Measurements from ENCODE around the gene ATCAY. TPM values are rescaled to one million over a fixed set of nuclear protein-coding genes. Genes with fewer than 3 reads are reported as not detected.
"Not testable (repeated sequence)": the region's sequence is repeated elsewhere in the genome, so short reads cannot be mapped to it uniquely, and the experiment has no call there.

Gene ATCAY
- total and polyA plus RNA-seq, 5 donors from 2014 or later = not detected

DNA sequence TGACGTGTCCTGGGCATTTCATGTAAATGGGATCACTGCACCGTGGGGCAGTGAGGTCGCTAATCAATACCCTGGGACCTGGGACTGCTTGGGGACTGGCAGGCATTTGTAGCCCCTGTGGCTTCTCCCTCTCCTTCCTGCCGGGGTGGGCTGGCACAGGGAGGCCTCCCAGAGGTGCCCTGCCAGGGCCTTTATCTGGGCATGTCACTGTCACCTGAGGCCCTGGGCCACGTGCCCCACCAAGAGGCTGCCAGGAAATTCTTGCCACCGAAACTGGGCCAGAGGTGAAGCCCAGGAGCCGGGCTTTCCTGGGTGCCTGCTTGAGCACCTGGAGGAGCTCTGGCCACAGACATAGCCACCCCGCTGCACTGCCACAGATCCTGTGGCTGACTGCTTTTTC is 50.6 kb downstream of the ATCAY start:
- H3K36me3 ChIP-seq (ENCODE audit: control insufficient read depth, insufficient read depth, low read length) = no peaks in the 10 kb centered on the region
- H3K9me3 ChIP-seq (ENCODE audit: control insufficient read depth in 2 of 2, low read length in 2 of 2) = no peaks in the 10 kb centered on the region
- no peak overlapping the region for H3K4me3 ChIP-seq (ENCODE audit: low read depth, low read length)
- H3K4me1 ChIP-seq (ENCODE audit: control insufficient read depth, insufficient read depth, low read length, poor library complexity, severe bottlenecking) = no peaks in the 10 kb centered on the region
- H3K27me3 ChIP-seq (ENCODE audit: control insufficient read depth, insufficient read depth, low read length) = peaks cover 2% of the 10 kb centered on the region
- Mint-ChIP-seq H3K36me3 (no peaks in the 10 kb centered on the region), H3K27me3 (peaks cover 30% of the 10 kb centered on the region), H3K9me3 (peaks cover 0 to 5% (median 0%) of the 10 kb centered on the region in 7 donors), H3K4me1 (no peaks in the 10 kb centered on the region), H3K4me3 (no peak overlapping the region), H3K27ac (no peak overlapping the region)
- ATAC-seq (ENCODE audit: low read depth in 2 of 2) (no peak), DNase-seq (no peak)
- no peak overlapping the region for H3K27ac ChIP-seq (ENCODE audit: insufficient read depth, low read length, poor library complexity, severe bottlenecking)

DNA sequence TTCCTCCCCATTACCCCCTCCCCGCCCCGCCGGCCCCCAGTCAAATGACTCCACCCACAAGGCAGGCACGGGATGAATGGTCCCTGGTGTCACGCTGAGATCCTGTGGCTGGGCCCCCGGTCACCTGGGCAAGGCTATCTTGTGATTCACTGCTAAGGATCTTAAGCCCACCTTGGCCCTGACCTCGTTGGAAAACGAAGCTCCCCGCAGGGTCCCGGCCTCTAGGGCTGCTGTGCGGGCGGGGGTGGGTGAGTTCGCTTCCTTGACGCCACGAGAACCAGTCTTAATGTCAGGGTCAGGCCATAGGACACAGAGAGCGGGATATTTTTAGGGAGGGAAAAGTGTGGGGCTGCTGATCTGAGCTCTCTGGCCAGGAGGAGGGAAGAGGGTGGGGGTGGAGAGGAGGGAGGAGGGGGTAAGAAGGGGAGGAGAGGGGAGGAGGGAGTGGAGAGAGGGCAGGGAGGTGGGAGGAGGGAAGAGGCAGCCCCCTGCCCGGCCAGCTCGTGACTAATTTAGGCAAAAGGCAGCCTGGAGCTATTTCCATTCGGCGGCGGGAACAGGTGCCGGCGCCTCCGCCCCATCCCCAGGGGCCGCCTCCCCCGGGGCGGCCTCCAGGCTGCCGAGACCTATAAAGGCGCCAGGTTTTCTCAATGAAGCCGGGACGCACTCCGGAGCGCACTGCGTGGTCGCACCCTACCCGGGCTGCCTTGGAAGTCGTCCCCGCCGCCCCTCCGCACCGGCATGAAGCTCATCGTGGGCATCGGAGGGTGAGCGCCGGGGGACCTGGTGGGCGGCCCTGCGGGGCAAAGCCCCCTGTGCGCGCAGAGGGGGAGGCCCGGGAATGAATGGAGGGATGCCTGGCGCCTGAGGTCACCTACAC is 52.7 kb downstream of the ATCAY start, which contains the start of gene NMRK2:
Gene NMRK2 (plus strand): TSS at position 139 of the 880 bp plus-strand sequence. CDS start 603 bp downstream, at position 742.
- DNase-seq = no peak
- Histone ChIP-seq H3K9me3 (ENCODE audit: control insufficient read depth in 2 of 2, low read length in 2 of 2) (no peaks in the 10 kb centered on the region), H3K36me3 (ENCODE audit: control insufficient read depth, insufficient read depth, low read length) (no peaks in the 10 kb centered on the region), H3K27ac (ENCODE audit: insufficient read depth, low read length, poor library complexity, severe bottlenecking) (no peak within 1 kb of the TSS), H3K27me3 (ENCODE audit: control insufficient read depth, insufficient read depth, low read length) (peaks cover 2% of the 10 kb centered on the region), H3K4me3 (ENCODE audit: low read depth, low read length) (no peak within 1 kb of the TSS), H3K4me1 (ENCODE audit: control insufficient read depth, insufficient read depth, low read length, poor library complexity, severe bottlenecking) (no peaks in the 10 kb centered on the region)
- ATAC-seq (ENCODE audit: low read depth in 2 of 2) = no peak
- Mint-ChIP-seq H3K27ac (no peak within 1 kb of the TSS), H3K36me3 (no peaks in the 10 kb centered on the region), H3K9me3 (peaks cover 0 to 5% (median 0%) of the 10 kb centered on the region in 7 donors), H3K27me3 (peaks cover 30% of the 10 kb centered on the region), H3K4me3 (no peak within 1 kb of the TSS), H3K4me1 (no peaks in the 10 kb centered on the region)

DNA sequence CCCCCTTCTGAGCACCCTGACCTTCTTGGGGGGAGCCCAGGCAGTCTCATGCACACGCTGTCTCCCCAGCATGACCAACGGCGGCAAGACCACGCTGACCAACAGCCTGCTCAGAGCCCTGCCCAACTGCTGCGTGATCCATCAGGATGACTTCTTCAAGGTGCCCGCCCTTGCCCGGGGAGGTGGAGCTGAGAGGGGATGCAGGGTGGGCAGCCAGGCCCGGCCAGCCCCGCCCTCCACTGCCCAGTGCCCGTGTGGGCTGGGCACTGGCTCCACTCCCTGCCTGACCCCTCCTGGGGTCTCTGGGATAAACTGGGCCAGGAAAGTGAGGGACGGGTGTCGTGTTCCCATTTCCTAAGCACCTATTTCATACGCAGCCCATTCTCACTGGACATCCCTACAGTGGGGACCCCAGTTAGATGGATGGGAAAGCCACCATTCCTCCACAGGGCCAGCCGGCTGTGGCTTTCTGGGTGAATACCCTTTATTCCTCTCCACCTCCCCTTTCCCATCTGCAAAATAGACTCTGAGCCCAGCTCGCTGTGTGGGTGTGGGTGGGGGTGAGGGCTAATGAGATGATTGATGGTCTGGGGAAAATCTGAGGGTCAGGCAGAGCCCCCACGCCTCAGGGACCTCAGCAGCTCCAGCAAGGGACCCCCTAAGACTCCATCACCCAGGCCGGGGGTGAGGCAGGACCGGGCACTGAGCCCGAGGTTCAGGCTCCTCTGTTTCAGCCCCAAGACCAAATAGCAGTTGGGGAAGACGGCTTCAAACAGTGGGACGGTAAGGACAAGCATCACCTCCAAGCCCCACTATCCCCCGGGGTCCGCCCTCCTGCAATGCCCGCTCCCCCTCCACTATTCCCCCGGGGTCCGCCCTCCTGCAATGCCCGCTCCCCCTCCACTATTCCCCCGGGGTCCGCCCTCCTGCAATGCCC is 56.3 kb downstream of the ATCAY start:
- Histone ChIP-seq H3K36me3 (ENCODE audit: control insufficient read depth, insufficient read depth, low read length) (no peaks in the 10 kb centered on the region), H3K4me1 (ENCODE audit: control insufficient read depth, insufficient read depth, low read length, poor library complexity, severe bottlenecking) (no peaks in the 10 kb centered on the region), H3K27ac (ENCODE audit: insufficient read depth, low read length, poor library complexity, severe bottlenecking) (no peak overlapping the region), H3K9me3 (ENCODE audit: control insufficient read depth in 2 of 2, low read length in 2 of 2) (no peaks in the 10 kb centered on the region), H3K27me3 (ENCODE audit: control insufficient read depth, insufficient read depth, low read length) (no peaks in the 10 kb centered on the region), H3K4me3 (ENCODE audit: low read depth, low read length) (no peak overlapping the region)
- H3K36me3 Mint-ChIP-seq = no peaks in the 10 kb centered on the region
- peaks cover 23% of the 10 kb centered on the region for H3K27me3 Mint-ChIP-seq
- no peak overlapping the region for H3K27ac Mint-ChIP-seq
- H3K4me3 Mint-ChIP-seq = no peak overlapping the region
- ATAC-seq (ENCODE audit: low read depth in 2 of 2) (no peak), DNase-seq (no peak)
- no peaks in the 10 kb centered on the region for H3K4me1 Mint-ChIP-seq
- H3K9me3 Mint-ChIP-seq = peaks cover 0 to 2% (median 0%) of the 10 kb centered on the region in 7 donors

DNA sequence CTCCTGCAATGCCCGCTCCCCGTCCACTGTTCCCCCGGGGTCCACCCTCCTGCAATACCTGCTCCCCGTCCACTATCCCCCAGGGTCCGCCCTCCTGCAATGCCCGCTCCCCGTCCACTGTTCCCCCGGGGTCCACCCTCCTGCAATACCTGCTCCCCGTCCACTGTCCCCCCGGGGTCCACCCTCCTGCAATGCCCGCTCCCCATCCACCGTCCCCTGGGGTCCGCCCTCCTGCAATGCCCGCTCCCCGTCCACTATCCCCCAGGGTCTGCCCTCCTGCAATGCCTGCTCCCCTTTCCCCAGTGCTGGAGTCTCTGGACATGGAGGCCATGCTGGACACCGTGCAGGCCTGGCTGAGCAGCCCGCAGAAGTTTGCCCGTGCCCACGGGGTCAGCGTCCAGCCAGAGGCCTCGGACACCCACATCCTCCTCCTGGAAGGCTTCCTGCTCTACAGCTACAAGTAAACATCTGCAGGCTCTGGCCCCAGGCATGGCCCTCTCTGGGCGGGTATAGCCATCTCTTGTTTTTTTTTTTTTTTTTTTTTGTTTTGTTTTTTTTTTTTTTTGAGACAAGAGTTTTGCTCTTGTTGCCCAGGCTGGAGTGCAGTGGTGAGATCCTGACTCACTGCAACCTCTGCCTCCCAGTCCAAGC is 57.9 kb downstream of the ATCAY start:
- peaks cover 14% of the 10 kb centered on the region for H3K27me3 Mint-ChIP-seq
- H3K9me3 ChIP-seq (ENCODE audit: control insufficient read depth in 2 of 2, low read length in 2 of 2); H3K27ac Mint-ChIP-seq; H3K4me3 Mint-ChIP-seq; H3K36me3 ChIP-seq (ENCODE audit: control insufficient read depth, insufficient read depth, low read length); DNase-seq; H3K27me3 ChIP-seq (ENCODE audit: control insufficient read depth, insufficient read depth, low read length); H3K36me3 Mint-ChIP-seq; H3K4me1 Mint-ChIP-seq; H3K27ac ChIP-seq (ENCODE audit: insufficient read depth, low read length, poor library complexity, severe bottlenecking); H3K4me1 ChIP-seq (ENCODE audit: control insufficient read depth, insufficient read depth, low read length, poor library complexity, severe bottlenecking); H3K4me3 ChIP-seq (ENCODE audit: low read depth, low read length); ATAC-seq (ENCODE audit: low read depth in 2 of 2); H3K9me3 Mint-ChIP-seq: not testable (repeated sequence)

DNA sequence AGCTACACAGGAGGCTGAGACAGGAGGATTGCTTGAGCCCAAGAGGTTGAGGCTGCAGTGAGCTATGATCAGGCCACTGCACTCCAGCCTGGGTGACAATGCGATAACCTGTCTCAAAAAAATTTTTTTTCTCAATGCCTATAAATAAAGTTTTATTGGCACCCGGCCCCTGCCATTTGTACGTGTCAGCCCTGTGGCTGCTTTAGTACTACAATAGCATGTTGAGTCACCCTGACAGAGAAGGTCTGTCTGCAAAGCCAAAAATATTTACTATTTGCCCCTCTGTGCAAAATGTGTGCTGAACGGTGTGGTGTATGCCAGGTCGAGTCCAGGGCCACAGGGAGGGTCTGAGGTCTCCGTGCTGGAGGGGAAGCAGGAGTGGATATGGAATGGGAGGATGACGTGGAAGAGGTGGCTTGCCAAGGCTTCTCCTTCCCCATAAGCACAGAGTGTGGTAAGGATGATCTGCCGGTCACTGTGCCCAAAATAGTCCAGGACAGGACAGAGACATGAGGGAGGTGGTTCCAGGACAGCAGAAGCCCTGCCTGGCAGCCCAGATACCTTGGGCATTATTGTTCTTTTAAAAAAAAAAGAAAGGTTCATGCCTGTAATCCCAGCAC is 62.4 kb downstream of the ATCAY start:
- Histone ChIP-seq H3K4me1 (ENCODE audit: control insufficient read depth, insufficient read depth, low read length, poor library complexity, severe bottlenecking) (no peaks in the 10 kb centered on the region), H3K4me3 (ENCODE audit: low read depth, low read length) (no peak overlapping the region), H3K9me3 (ENCODE audit: control insufficient read depth in 2 of 2, low read length in 2 of 2) (no peaks in the 10 kb centered on the region), H3K36me3 (ENCODE audit: control insufficient read depth, insufficient read depth, low read length) (no peaks in the 10 kb centered on the region), H3K27ac (ENCODE audit: insufficient read depth, low read length, poor library complexity, severe bottlenecking) (no peak overlapping the region), H3K27me3 (ENCODE audit: control insufficient read depth, insufficient read depth, low read length) (no peaks in the 10 kb centered on the region)
- Mint-ChIP-seq H3K4me1 (no peaks in the 10 kb centered on the region), H3K36me3 (no peaks in the 10 kb centered on the region), H3K27me3 (no peaks in the 10 kb centered on the region), H3K4me3 (no peak overlapping the region), H3K9me3 (no peaks in the 10 kb centered on the region), H3K27ac (no peak overlapping the region)
- no peak for ATAC-seq (ENCODE audit: low read depth in 2 of 2)
- DNase-seq = no peak

DNA sequence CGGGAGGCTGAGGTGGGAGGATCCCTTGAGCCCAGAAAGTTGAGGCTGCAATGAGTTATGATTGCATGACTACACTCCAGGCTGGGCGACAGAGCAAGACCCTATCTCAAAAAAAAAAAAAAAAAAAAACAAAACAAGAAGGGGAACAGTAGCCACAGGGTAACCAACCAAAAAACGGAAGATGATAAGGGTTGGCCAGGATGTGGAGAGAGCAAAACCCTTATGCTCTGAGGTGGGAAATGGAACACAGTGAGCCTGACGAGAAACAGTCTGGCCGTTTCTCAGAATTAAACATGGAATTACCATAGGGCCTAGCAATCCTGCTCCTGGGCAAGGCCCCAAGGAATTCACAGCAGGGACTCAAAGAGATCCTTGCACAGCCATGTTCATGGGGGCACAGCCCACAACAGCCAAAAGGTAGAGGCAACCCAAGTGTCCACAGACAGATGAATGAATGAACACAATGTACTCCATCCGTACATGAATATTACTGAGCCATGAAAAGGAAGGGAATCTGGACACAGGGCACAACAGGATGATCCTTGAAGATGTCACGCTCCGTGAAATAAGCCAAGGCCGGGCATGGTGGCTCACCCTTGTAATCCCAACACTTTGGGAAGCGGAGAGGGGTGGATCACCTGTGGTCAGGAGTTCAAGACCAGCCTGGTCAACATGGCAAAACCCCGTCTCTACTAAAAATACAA is 63.7 kb downstream of the ATCAY start:
- Mint-ChIP-seq H3K27me3 (no peaks in the 10 kb centered on the region), H3K9me3 (no peaks in the 10 kb centered on the region), H3K36me3 (no peaks in the 10 kb centered on the region), H3K4me1 (no peaks in the 10 kb centered on the region), H3K4me3 (peak overlapping the region in 1 of 4 donors; percentile 11), H3K27ac (no peak overlapping the region)
- no peak for DNase-seq
- Histone ChIP-seq H3K27me3 (ENCODE audit: control insufficient read depth, insufficient read depth, low read length) (no peaks in the 10 kb centered on the region), H3K27ac (ENCODE audit: insufficient read depth, low read length, poor library complexity, severe bottlenecking) (no peak overlapping the region), H3K36me3 (ENCODE audit: control insufficient read depth, insufficient read depth, low read length) (no peaks in the 10 kb centered on the region), H3K4me1 (ENCODE audit: control insufficient read depth, insufficient read depth, low read length, poor library complexity, severe bottlenecking) (no peaks in the 10 kb centered on the region), H3K4me3 (ENCODE audit: low read depth, low read length) (no peak overlapping the region), H3K9me3 (ENCODE audit: control insufficient read depth in 2 of 2, low read length in 2 of 2) (no peaks in the 10 kb centered on the region)
- no peak for ATAC-seq (ENCODE audit: low read depth in 2 of 2)

DNA sequence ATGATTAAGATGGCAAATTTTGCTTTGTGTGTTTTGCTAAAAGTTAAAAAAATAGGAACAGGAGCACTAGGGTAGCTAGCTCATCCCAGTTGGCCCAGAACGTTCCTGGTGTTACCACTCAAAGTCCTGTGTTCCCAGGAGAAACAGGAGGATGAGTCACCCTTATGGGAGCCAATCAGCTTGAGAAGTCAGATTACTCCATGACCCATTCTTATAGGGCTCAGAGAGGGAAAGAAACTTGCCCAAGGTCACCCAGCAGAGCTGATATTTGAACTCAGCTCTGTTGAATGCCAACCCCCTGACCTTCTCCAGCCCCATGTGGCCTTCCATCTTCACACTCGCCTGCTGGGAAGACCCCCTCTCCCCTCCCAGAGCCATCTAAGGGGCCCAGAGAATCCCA is 65.4 kb downstream of the ATCAY start:
- H3K27me3 Mint-ChIP-seq = no peaks in the 10 kb centered on the region
- ATAC-seq (ENCODE audit: low read depth in 2 of 2) (no peak), DNase-seq (no peak)
- H3K9me3 Mint-ChIP-seq = no peaks in the 10 kb centered on the region
- H3K9me3 ChIP-seq (ENCODE audit: control insufficient read depth in 2 of 2, low read length in 2 of 2) = no peaks in the 10 kb centered on the region
- H3K4me1 Mint-ChIP-seq = no peaks in the 10 kb centered on the region
- no peaks in the 10 kb centered on the region for H3K36me3 Mint-ChIP-seq
- H3K4me1 ChIP-seq (ENCODE audit: control insufficient read depth, insufficient read depth, low read length, poor library complexity, severe bottlenecking) = peaks cover 6% of the 10 kb centered on the region
- H3K27me3 ChIP-seq (ENCODE audit: control insufficient read depth, insufficient read depth, low read length) = no peaks in the 10 kb centered on the region
- H3K4me3 ChIP-seq (ENCODE audit: low read depth, low read length) = no peak overlapping the region
- no peak overlapping the region for H3K27ac ChIP-seq (ENCODE audit: insufficient read depth, low read length, poor library complexity, severe bottlenecking)
- no peak overlapping the region for H3K27ac Mint-ChIP-seq
- no peak overlapping the region for H3K4me3 Mint-ChIP-seq
- H3K36me3 ChIP-seq (ENCODE audit: control insufficient read depth, insufficient read depth, low read length) = no peaks in the 10 kb centered on the region

Measured in CD4-positive, CD25-positive, alpha-beta regulatory T cell (primary cell).